HG02884 (cell line): ENCODE data around the gene OR51L1.

ENCODE experiments used
- ATAC-seq: cut with Tn5 transposase; IDR thresholded peaks from one replicate; pipeline ENCODE4 v1.9.1; 2021; ENCODE audit warnings: mild to moderate bottlenecking, moderate library complexity; ENCODE audit not compliant: unreplicated experiment

OR51L1 gene

GRCh38 chr11:5046226-5046625 lies 51.6 kb downstream of the OR51L1 start, which contains the start of gene OR52J3:
TSS of gene OR52J3 (plus strand) at chr11:5046526. CDS start at chr11:5046526, 0 bp downstream.
- ATAC-seq, result no peak

GRCh38 chr11:5046754-5047330 lies 52.2 kb downstream of the OR51L1 start:
- ATAC-seq, result no peak
